NCI-H1930 (cell line): ENCODE data around the gene TIMELESS.
"Not testable (repeated sequence)": the region's sequence is repeated elsewhere in the genome, so short reads cannot be mapped to it uniquely, and the experiment has no call there.

Experiments used
- DNase-seq, 2 experiments: peaks; one replicate each; lab custom pipeline; 2025; lab: John Stamatoyannopoulos, UW

The TIMELESS gene

GRCh38 chr12:56448860-56449621 lies at the start of gene TIMELESS:
TSS of gene TIMELESS (minus strand) at chr12:56449426. CDS start at chr12:56434170, 15,256 bp downstream.
- DNase-seq: peak; percentile 89 to 94

GRCh38 chr12:56498126-56498902 lies 49.1 kb upstream of the TIMELESS start:
- DNase-seq: not testable (repeated sequence)

- not testable (repeated sequence) for DNase-seq
These were observed 47.5 kb upstream of the TIMELESS start for GRCh38 chr12:56496704-56497103.

GRCh38 chr12:56494481-56494880 lies 45.3 kb upstream of the TIMELESS start:
- DNase-seq: not testable (repeated sequence)

GRCh38 chr12:56494106-56494415 lies 44.8 kb upstream of the TIMELESS start:
- DNase-seq: not testable (repeated sequence)

GRCh38 chr12:56493409-56494105 lies 44.3 kb upstream of the TIMELESS start:
- DNase-seq: not testable (repeated sequence)

- no peak for DNase-seq
These were observed 41.1 kb upstream of the TIMELESS start for GRCh38 chr12:56490360-56490759.

- peak; percentile 80 to 83 for DNase-seq
These were observed 39.1 kb upstream of the TIMELESS start, which contains the start of gene GLS2 for GRCh38 chr12:56488041-56488955. TSS of gene GLS2 (minus strand) at chr12:56488161. CDS start at chr12:56488118, 43 bp downstream.

GRCh38 chr12:56487448-56488040 lies 38.3 kb upstream of the TIMELESS start:
- peak; percentile 28 to 51 for DNase-seq

GRCh38 chr12:56486694-56487093 lies 37.5 kb upstream of the TIMELESS start:
- DNase-seq: no peak

GRCh38 chr12:56484566-56484965 lies 35.3 kb upstream of the TIMELESS start:
- DNase-seq: no peak

- DNase-seq: no peak
These were observed 30.4 kb upstream of the TIMELESS start for GRCh38 chr12:56479625-56480024.

GRCh38 chr12:56477521-56478225 lies 28.4 kb upstream of the TIMELESS start:
- no peak for DNase-seq

GRCh38 chr12:56476972-56477432 lies 27.8 kb upstream of the TIMELESS start:
- DNase-seq: no peak

- DNase-seq: no peak
These were observed 26.9 kb upstream of the TIMELESS start for GRCh38 chr12:56476143-56476542.

GRCh38 chr12:56474389-56474788 lies 25.2 kb upstream of the TIMELESS start:
- DNase-seq: no peak

- no peak for DNase-seq
These were observed 20.0 kb upstream of the TIMELESS start for GRCh38 chr12:56469007-56469930.

- DNase-seq: peak; percentile 83 to 96
These were observed 19.2 kb upstream of the TIMELESS start, which contains the start of gene SPRYD4 for GRCh38 chr12:56468216-56469006. TSS of gene SPRYD4 (plus strand) at chr12:56468578. CDS start at chr12:56468592, 14 bp downstream.
